Osteocyte (in vitro differentiated cells): ENCODE results near the gene SIGLEC1. TPM values are rescaled to one million over a fixed set of nuclear protein-coding genes. Genes with fewer than 3 reads are reported as not detected.

Experiments
- DNase-seq: peaks from one replicate; pipeline ENCODE4 v3.0.0; 2021; ENCODE audit warnings: mixed read lengths; ENCODE audit not compliant: unreplicated experiment; ENCODE audit errors: extremely low spot score
- H3K27ac Mint-ChIP-seq: one replicate; pipeline ENCODE4 v1.8.0; 2021; ENCODE audit warnings: mild to moderate bottlenecking, mixed read lengths; ENCODE audit not compliant: unreplicated experiment
- H3K27me3 Mint-ChIP-seq: one replicate; pipeline ENCODE4 v1.8.0; 2021; ENCODE audit warnings: mixed read lengths; ENCODE audit not compliant: unreplicated experiment
- H3K36me3 Mint-ChIP-seq: one replicate; pipeline ENCODE4 v1.8.0; 2021; ENCODE audit warnings: mixed read lengths; ENCODE audit not compliant: unreplicated experiment
- H3K4me1 Mint-ChIP-seq: one replicate; pipeline ENCODE4 v1.8.0; 2021; ENCODE audit warnings: mixed read lengths; ENCODE audit not compliant: unreplicated experiment
- H3K4me3 Mint-ChIP-seq: one replicate; pipeline ENCODE4 v1.8.0; 2021; ENCODE audit warnings: mild to moderate bottlenecking, moderate library complexity, mixed read lengths; ENCODE audit not compliant: unreplicated experiment
- H3K9me3 Mint-ChIP-seq: one replicate; pipeline ENCODE4 v1.8.0; 2021; ENCODE audit warnings: mixed read lengths; ENCODE audit not compliant: unreplicated experiment
- CTCF ChIP-seq: fragments of 200-600 bp; sonication (generic); IDR thresholded peaks from 2 replicates; pipeline ENCODE4 v1.5.0; 2021; ENCODE audit warnings: antibody characterized with exemption, mild to moderate bottlenecking, moderate library complexity
- total RNA-seq: library from RNA; stranded (reverse); gene quantifications from 2 replicates; pipeline ENCODE4 v1.2.1, GENCODE V29; 2021

SIGLEC1 gene
- total RNA-seq, 1 donor from 2014 or later, result 0.21 TPM

DNA sequence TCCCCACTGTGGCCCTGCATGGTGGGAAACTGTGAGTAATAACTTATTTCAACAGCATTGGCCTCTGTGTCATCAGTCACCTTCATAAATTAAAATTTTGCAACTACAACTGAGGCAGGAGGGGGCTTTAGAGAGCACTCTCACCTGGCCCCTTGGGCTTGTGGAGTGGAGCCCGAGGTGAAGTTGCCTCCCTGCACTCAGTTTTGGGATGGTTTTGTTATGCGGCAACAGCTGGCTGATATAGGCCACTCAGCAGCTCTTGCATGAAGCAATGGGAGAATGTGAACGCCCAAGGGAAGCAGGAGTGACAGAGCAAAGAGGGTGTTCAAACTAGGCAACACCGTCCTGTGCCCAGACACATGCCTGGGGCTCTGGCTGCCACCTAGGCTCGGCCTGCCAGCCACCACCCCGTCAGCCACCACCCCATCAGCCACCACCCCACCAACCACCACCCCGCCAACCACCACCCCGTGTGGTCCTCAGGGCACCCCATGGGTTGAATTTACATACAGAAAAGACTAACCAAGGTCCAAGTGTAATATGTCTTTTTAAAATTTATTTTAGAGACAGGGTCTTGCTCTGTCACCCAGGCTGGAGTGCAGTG is 44.9 kb downstream of the SIGLEC1 start:
- no peak overlapping the region for H3K4me3 Mint-ChIP-seq
- no peaks in the 10 kb centered on the region for H3K36me3 Mint-ChIP-seq
- H3K4me1 Mint-ChIP-seq, result peaks cover 10% of the 10 kb centered on the region
- no peaks in the 10 kb centered on the region for H3K9me3 Mint-ChIP-seq
- peaks cover 4% of the 10 kb centered on the region for H3K27me3 Mint-ChIP-seq
- DNase-seq, result no peak
- H3K27ac Mint-ChIP-seq, result no peak overlapping the region
- no peak for TF ChIP-seq CTCF

DNA sequence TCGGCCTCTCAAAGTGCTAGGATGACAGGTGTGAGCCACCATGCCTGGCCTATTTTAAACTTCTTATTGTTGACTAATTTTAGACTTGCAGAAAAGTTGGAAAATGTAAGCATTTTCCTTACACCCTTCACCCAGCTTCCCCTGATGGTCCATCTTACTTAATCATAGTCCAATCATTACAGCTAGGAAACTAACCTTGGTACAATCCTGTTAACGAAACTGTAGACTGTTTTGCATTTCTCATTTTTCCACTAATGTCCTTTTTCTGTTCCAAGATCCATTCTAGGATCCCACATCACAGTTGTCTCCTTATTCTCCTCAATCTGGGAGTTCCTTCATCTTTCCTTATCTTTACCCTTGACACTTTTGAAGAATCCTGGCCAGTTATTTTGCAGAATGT is 48.5 kb downstream of the SIGLEC1 start:
- no peak for TF ChIP-seq CTCF
- no peak for DNase-seq
- Mint-ChIP-seq H3K9me3 (no peaks in the 10 kb centered on the region), H3K4me3 (no peak overlapping the region), H3K27me3 (peaks cover 12% of the 10 kb centered on the region), H3K36me3 (no peaks in the 10 kb centered on the region), H3K27ac (no peak overlapping the region), H3K4me1 (peaks cover 6% of the 10 kb centered on the region)

GRCh38 chr20:3663031-3663701 is 49.2 kb downstream of the SIGLEC1 start, which contains the start of gene GFRA4:
Gene GFRA4 (minus strand): TSS chr20:3663399. CDS start chr20:3663399, 0 bp downstream.
- no peaks in the 10 kb centered on the region for H3K9me3 Mint-ChIP-seq
- peaks cover 12% of the 10 kb centered on the region for H3K27me3 Mint-ChIP-seq
- TF ChIP-seq CTCF, result no peak
- no peak for DNase-seq
- no peak within 1 kb of the TSS for H3K4me3 Mint-ChIP-seq
- H3K4me1 Mint-ChIP-seq, result peaks cover 9% of the 10 kb centered on the region
- H3K27ac Mint-ChIP-seq, result no peak within 1 kb of the TSS
- no peaks in the 10 kb centered on the region for H3K36me3 Mint-ChIP-seq

Other genes with a start within 250 kb of the SIGLEC1 start
- gene ATRN, start 241.6 kb downstream of the SIGLEC1 start, total RNA-seq, result 50.1 and 50.2 TPM in 2 replicates
- not detected in 2 replicates for gene GFRA4, start 49.2 kb downstream of the SIGLEC1 start, total RNA-seq
- 32.0 and 34.7 TPM in 2 replicates for gene ADAM33, start 30.6 kb downstream of the SIGLEC1 start, total RNA-seq
- gene HSPA12B, start 20.1 kb upstream of the SIGLEC1 start, total RNA-seq, result not detected in 2 replicates
- gene ADISSP, start 55.2 kb upstream of the SIGLEC1 start, total RNA-seq, result 24.3 and 25.2 TPM in 2 replicates
- gene SPEF1, start 68.8 kb upstream of the SIGLEC1 start, total RNA-seq, result 0.24 TPM in 1 of 2 replicates, not detected in the other
- gene CENPB, start 74.1 kb upstream of the SIGLEC1 start, total RNA-seq, result 87.7 and 92.2 TPM in 2 replicates
- gene CDC25B, start 83.7 kb upstream of the SIGLEC1 start, total RNA-seq, result 193 and 197 TPM in 2 replicates
- gene AP5S1, start 107.9 kb upstream of the SIGLEC1 start, total RNA-seq, result 22.8 and 24.3 TPM in 2 replicates
- gene MAVS, start 134.2 kb upstream of the SIGLEC1 start, total RNA-seq, result 47.0 and 49.7 TPM in 2 replicates
- gene PANK2, start 176.8 kb upstream of the SIGLEC1 start, total RNA-seq, result 41.9 and 54.2 TPM in 2 replicates